HEK293 (cell line): ENCODE results near the gene C3orf80.

ENCODE experiments used
- CTCF ChIP-seq: fragments of 450-650 bp; formaldehyde crosslinking; IDR thresholded peaks from 2 replicates; pipeline ENCODE4 v1.5.1; 2016; ENCODE audit warnings: missing biosample characterization, missing genetic modification characterization
- GLI4 ChIP-seq: fragments of 450-650 bp; formaldehyde crosslinking; IDR thresholded peaks from 2 replicates; pipeline ENCODE4 v1.5.1; 2016; ENCODE audit warnings: missing biosample characterization, missing genetic modification characterization
- ZBTB17 ChIP-seq: fragments of 450-650 bp; formaldehyde crosslinking; IDR thresholded peaks from 2 replicates; pipeline ENCODE4 v1.5.1; 2016; ENCODE audit warnings: missing biosample characterization, missing genetic modification characterization
- ZFP3 ChIP-seq: fragments of 450-650 bp; formaldehyde crosslinking; IDR thresholded peaks from 2 replicates; pipeline ENCODE4 v1.5.1; 2016; ENCODE audit warnings: low read depth, missing biosample characterization, missing genetic modification characterization
- ZNF169 ChIP-seq: fragments of 450-650 bp; formaldehyde crosslinking; IDR thresholded peaks from 2 replicates; pipeline ENCODE4 v1.5.1; 2016; ENCODE audit warnings: missing biosample characterization, missing genetic modification characterization
- ZNF174 ChIP-seq: fragments of 450-650 bp; formaldehyde crosslinking; IDR thresholded peaks from 2 replicates; pipeline ENCODE4 v1.5.0; 2017; ENCODE audit warnings: missing biosample characterization, mild to moderate bottlenecking, missing genetic modification characterization
- ZNF18 ChIP-seq: fragments of 450-650 bp; formaldehyde crosslinking; IDR thresholded peaks from 2 replicates; pipeline ENCODE4 v1.5.1; 2016; ENCODE audit warnings: missing biosample characterization, missing genetic modification characterization
- ZNF23 ChIP-seq: fragments of 450-650 bp; formaldehyde crosslinking; IDR thresholded peaks from 2 replicates; pipeline ENCODE4 v1.5.1; 2016; ENCODE audit warnings: missing biosample characterization, missing genetic modification characterization, borderline replicate concordance
- ZNF24 ChIP-seq: fragments of 450-650 bp; formaldehyde crosslinking; IDR thresholded peaks from 2 replicates; pipeline ENCODE4 v1.5.1; 2016; ENCODE audit warnings: missing biosample characterization, missing genetic modification characterization
- ZNF274 ChIP-seq, 2 experiments: fragments of 200-500 bp in 1 of 2; fragments of 450-650 bp in 1 of 2; sonication (Bioruptor generic) in 1 of 2; formaldehyde crosslinking in 1 of 2; IDR thresholded peaks; 2 replicates each; pipeline versions ENCODE4 v1.5.1 to v1.6.1; 2014 to 2016; ENCODE audit warnings: borderline replicate concordance in 1 of 2, inconsistent platforms in 1 of 2, low read length in 1 of 2, missing biosample characterization in 1 of 2, missing genetic modification characterization in 1 of 2
- ZNF311 ChIP-seq: fragments of 450-650 bp; formaldehyde crosslinking; IDR thresholded peaks from 2 replicates; pipeline ENCODE4 v1.5.1; 2017; ENCODE audit warnings: missing biosample characterization, missing genetic modification characterization, borderline replicate concordance
- TF ChIP-seq, protein P1 (sequence below): fragments of 450-650 bp; IDR thresholded peaks from 2 replicates; pipeline ENCODE4 v1.5.1; 2018; ENCODE audit warnings: missing biosample characterization, mild to moderate bottlenecking, missing genetic modification characterization

DNA sequence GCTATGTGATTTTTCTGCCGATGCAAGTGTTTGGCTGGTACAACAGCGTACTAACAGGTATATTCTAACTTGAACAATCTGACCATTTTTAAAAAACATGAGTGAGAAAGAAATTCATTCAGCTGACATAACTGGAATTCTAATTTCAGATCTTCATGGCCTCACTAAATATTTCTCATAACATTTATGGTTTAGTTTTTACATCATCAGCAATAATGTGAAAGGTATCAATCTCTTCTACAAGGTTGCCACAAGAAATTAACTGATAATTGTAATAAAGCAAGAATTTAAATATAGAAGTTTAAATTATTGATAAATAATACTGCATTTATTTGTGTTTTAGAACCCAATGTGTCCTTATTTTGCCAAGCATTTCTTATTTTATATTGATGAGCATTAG lies 5.2 kb upstream of the C3orf80 start:
- TF ChIP-seq ZNF274 (IDR thresholded peaks at IDR 0.05; ENCODE audit: low read length) (no peak), ZNF274 (tag by site-specific recombination; IDR thresholded peaks at IDR 0.05; ENCODE audit: borderline replicate concordance) (no peak), ZNF24 (tag by site-specific recombination) (no peak), ZNF174 (tag by site-specific recombination) (no peak), ZNF311 (tag by site-specific recombination) (no peak), CTCF (tag by site-specific recombination) (no peak), GLI4 (no peak), ZNF169 (tag by site-specific recombination) (no peak), ZNF23 (tag by site-specific recombination) (no peak), ZFP3 (tag by site-specific recombination) (no peak), ZNF18 (tag by site-specific recombination) (no peak), ZBTB17 (tag by site-specific recombination) (no peak)
- TF ChIP-seq, protein P1, sequence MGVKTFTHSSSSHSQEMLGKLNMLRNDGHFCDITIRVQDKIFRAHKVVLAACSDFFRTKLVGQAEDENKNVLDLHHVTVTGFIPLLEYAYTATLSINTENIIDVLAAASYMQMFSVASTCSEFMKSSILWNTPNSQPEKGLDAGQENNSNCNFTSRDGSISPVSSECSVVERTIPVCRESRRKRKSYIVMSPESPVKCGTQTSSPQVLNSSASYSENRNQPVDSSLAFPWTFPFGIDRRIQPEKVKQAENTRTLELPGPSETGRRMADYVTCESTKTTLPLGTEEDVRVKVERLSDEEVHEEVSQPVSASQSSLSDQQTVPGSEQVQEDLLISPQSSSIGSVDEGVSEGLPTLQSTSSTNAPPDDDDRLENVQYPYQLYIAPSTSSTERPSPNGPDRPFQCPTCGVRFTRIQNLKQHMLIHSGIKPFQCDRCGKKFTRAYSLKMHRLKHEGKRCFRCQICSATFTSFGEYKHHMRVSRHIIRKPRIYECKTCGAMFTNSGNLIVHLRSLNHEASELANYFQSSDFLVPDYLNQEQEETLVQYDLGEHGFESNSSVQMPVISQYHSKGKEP (tag by site-specific recombination), result no peak
